Activated CD8-positive, alpha-beta memory T cell treated with anti-CD3 and anti-CD28 coated beads, Interleukin-2, amount 50 U/mL, for 4 hours (primary cell): ENCODE results near the gene GRPEL1.

Experiments
- DNase-seq: peaks from one replicate; pipeline ENCODE4 v3.0.0-alpha.2; 2020

GRPEL1 gene

GRCh38 chr4:7021355-7021754, 46.5 kb downstream of the GRPEL1 start:
- no peak for DNase-seq

- no peak for DNase-seq
These were observed 47.0 kb downstream of the GRPEL1 start for GRCh38 chr4:7020856-7021255.

GRCh38 chr4:7020290-7020689, 47.6 kb downstream of the GRPEL1 start:
- no peak for DNase-seq

- DNase-seq, result no peak
These were observed 48.5 kb downstream of the GRPEL1 start for GRCh38 chr4:7019367-7019766.

- DNase-seq, result no peak
These were observed 49.6 kb downstream of the GRPEL1 start for GRCh38 chr4:7018281-7018680.

GRCh38 chr4:7017446-7018048, 50.3 kb downstream of the GRPEL1 start:
- DNase-seq, result no peak

- DNase-seq, result no peak
These were observed 51.4 kb downstream of the GRPEL1 start for GRCh38 chr4:7016512-7016911.

- no peak for DNase-seq
These were observed 51.8 kb downstream of the GRPEL1 start for GRCh38 chr4:7016086-7016485.

GRCh38 chr4:7015383-7016035, 52.4 kb downstream of the GRPEL1 start:
- DNase-seq, result no peak

GRCh38 chr4:7014815-7015214, 53.0 kb downstream of the GRPEL1 start:
- no peak for DNase-seq

GRCh38 chr4:7013175-7013574, 54.7 kb downstream of the GRPEL1 start:
- DNase-seq, result no peak

GRCh38 chr4:7009564-7009963, 58.3 kb downstream of the GRPEL1 start:
- no peak for DNase-seq
